Hematopoietic multipotent progenitor cell treated with erythropoietin and hydrocortisone succinate and interleukin-3 and kit ligand, for 17 days (in vitro differentiated cells): ENCODE results near the gene ACSS1.

Experiments
- DNase-seq: peaks from one replicate; pipeline ENCODE4 v3.0.0-alpha.2; 2015; ENCODE audit warnings: low spot score

Gene ACSS1

GRCh38 chr20:25058051-25058846 lies at the start of gene ACSS1:
Gene ACSS1, minus strand, starts transcription at chr20:25058139. Its CDS starts 37 bp downstream, at chr20:25058102.
- DNase-seq, result peak; percentile 76

GRCh38 chr20:25103526-25103925 lies 45.6 kb upstream of the ACSS1 start:
- DNase-seq, result no peak

- DNase-seq, result no peak
Observed at GRCh38 chr20:25100914-25101313, 43.0 kb upstream of the ACSS1 start.

- DNase-seq, result no peak
Observed at GRCh38 chr20:25099601-25100140, 41.7 kb upstream of the ACSS1 start.

- DNase-seq, result no peak
Observed at GRCh38 chr20:25097498-25097897, 39.6 kb upstream of the ACSS1 start.

- no peak for DNase-seq
Observed at GRCh38 chr20:25090492-25091429, 32.8 kb upstream of the ACSS1 start.

- DNase-seq, result no peak
Observed at GRCh38 chr20:25089662-25090061, 31.7 kb upstream of the ACSS1 start.

GRCh38 chr20:25089096-25089495 lies 31.2 kb upstream of the ACSS1 start:
- DNase-seq, result no peak

GRCh38 chr20:25088267-25088666 lies 30.3 kb upstream of the ACSS1 start:
- DNase-seq, result no peak

- DNase-seq, result no peak
Observed at GRCh38 chr20:25087186-25087929, 29.4 kb upstream of the ACSS1 start.

GRCh38 chr20:25085756-25086495 lies 28.0 kb upstream of the ACSS1 start:
- DNase-seq, result no peak

- no peak for DNase-seq
Observed at GRCh38 chr20:25084626-25085187, 26.8 kb upstream of the ACSS1 start.

- no peak for DNase-seq
Observed at GRCh38 chr20:25083773-25084625, 26.1 kb upstream of the ACSS1 start.

GRCh38 chr20:25083141-25083772 lies 25.3 kb upstream of the ACSS1 start:
- no peak for DNase-seq

- DNase-seq, result no peak
Observed at GRCh38 chr20:25082498-25082873, 24.5 kb upstream of the ACSS1 start.

GRCh38 chr20:25081730-25082497 lies 24.0 kb upstream of the ACSS1 start, which contains the start of gene VSX1:
Gene VSX1, minus strand, starts transcription at chr20:25082141. Its CDS starts 45 bp downstream, at chr20:25082096.
- DNase-seq, result no peak

- no peak for DNase-seq
Observed at GRCh38 chr20:25081065-25081729, 23.3 kb upstream of the ACSS1 start.

GRCh38 chr20:25079171-25079570 lies 21.2 kb upstream of the ACSS1 start:
- DNase-seq, result no peak
